Rectal smooth muscle tissue (tissue), 1 donor: Measurements from ENCODE around the gene SLIT1.

Experiments used
- H3K27ac ChIP-seq: one replicate; pipeline ENCODE4 v1.7.0; 2013; ENCODE audit warnings: low read depth, low read length, inconsistent platforms
- H3K27me3 ChIP-seq: one replicate; pipeline ENCODE4 v1.7.0; 2013; ENCODE audit warnings: low read length; ENCODE audit not compliant: control insufficient read depth, insufficient read depth
- H3K36me3 ChIP-seq: one replicate; pipeline ENCODE4 v1.7.0; 2013; ENCODE audit warnings: low read length; ENCODE audit not compliant: control insufficient read depth, insufficient read depth
- H3K4me1 ChIP-seq: one replicate; pipeline ENCODE4 v1.7.0; 2013; ENCODE audit warnings: low read length; ENCODE audit not compliant: control insufficient read depth, insufficient read depth
- H3K4me3 ChIP-seq: one replicate; pipeline ENCODE4 v1.7.0; 2013; ENCODE audit warnings: low read length
- H3K9ac ChIP-seq: one replicate; pipeline ENCODE4 v1.7.0; 2013; ENCODE audit warnings: low read length

SLIT1 gene

GRCh38 chr10:97031459-97031858, 154.3 kb downstream of the SLIT1 start:
- no peaks in the 10 kb centered on the region for H3K36me3 ChIP-seq
- H3K4me3 ChIP-seq: no peak overlapping the region
- no peak overlapping the region for H3K9ac ChIP-seq
- no peaks in the 10 kb centered on the region for H3K4me1 ChIP-seq
- no peak overlapping the region for H3K27ac ChIP-seq
- no peaks in the 10 kb centered on the region for H3K27me3 ChIP-seq

- Histone ChIP-seq H3K4me1 (no peaks in the 10 kb centered on the region), H3K27ac (no peak overlapping the region), H3K36me3 (no peaks in the 10 kb centered on the region), H3K4me3 (no peak overlapping the region), H3K27me3 (no peaks in the 10 kb centered on the region), H3K9ac (no peak overlapping the region)
These were observed 154.9 kb downstream of the SLIT1 start for GRCh38 chr10:97030894-97031293.

- Histone ChIP-seq H3K27ac (no peak overlapping the region), H3K4me1 (peaks cover 1% of the 10 kb centered on the region), H3K9ac (no peak overlapping the region), H3K27me3 (no peaks in the 10 kb centered on the region), H3K4me3 (no peak overlapping the region), H3K36me3 (no peaks in the 10 kb centered on the region)
These were observed 156.5 kb downstream of the SLIT1 start for GRCh38 chr10:97029271-97029670.

GRCh38 chr10:97028832-97029178, 157.0 kb downstream of the SLIT1 start:
- no peak overlapping the region for H3K4me3 ChIP-seq
- H3K9ac ChIP-seq: no peak overlapping the region
- H3K36me3 ChIP-seq: no peaks in the 10 kb centered on the region
- H3K27ac ChIP-seq: no peak overlapping the region
- H3K27me3 ChIP-seq: no peaks in the 10 kb centered on the region
- H3K4me1 ChIP-seq: peaks cover 6% of the 10 kb centered on the region

GRCh38 chr10:97028126-97028831, 157.5 kb downstream of the SLIT1 start:
- no peak overlapping the region for H3K4me3 ChIP-seq
- H3K27me3 ChIP-seq: no peaks in the 10 kb centered on the region
- H3K4me1 ChIP-seq: peaks cover 7% of the 10 kb centered on the region
- no peak overlapping the region for H3K27ac ChIP-seq
- H3K9ac ChIP-seq: no peak overlapping the region
- H3K36me3 ChIP-seq: no peaks in the 10 kb centered on the region

GRCh38 chr10:97025613-97026242, 160.0 kb downstream of the SLIT1 start:
- no peak overlapping the region for H3K4me3 ChIP-seq
- H3K9ac ChIP-seq: no peak overlapping the region
- no peaks in the 10 kb centered on the region for H3K36me3 ChIP-seq
- H3K4me1 ChIP-seq: peaks cover 11% of the 10 kb centered on the region
- H3K27me3 ChIP-seq: no peaks in the 10 kb centered on the region
- no peak overlapping the region for H3K27ac ChIP-seq

- Histone ChIP-seq H3K36me3 (no peaks in the 10 kb centered on the region), H3K4me1 (peaks cover 18% of the 10 kb centered on the region), H3K4me3 (no peak overlapping the region), H3K9ac (no peak overlapping the region), H3K27ac (peak overlapping the region; percentile 40), H3K27me3 (no peaks in the 10 kb centered on the region)
These were observed 161.3 kb downstream of the SLIT1 start for GRCh38 chr10:97024168-97025073.

GRCh38 chr10:97023401-97024167, 162.2 kb downstream of the SLIT1 start:
- Histone ChIP-seq H3K27ac (no peak overlapping the region), H3K36me3 (no peaks in the 10 kb centered on the region), H3K27me3 (no peaks in the 10 kb centered on the region), H3K4me1 (peaks cover 18% of the 10 kb centered on the region), H3K9ac (no peak overlapping the region), H3K4me3 (no peak overlapping the region)

- no peaks in the 10 kb centered on the region for H3K27me3 ChIP-seq
- H3K9ac ChIP-seq: no peak overlapping the region
- H3K4me1 ChIP-seq: peaks cover 18% of the 10 kb centered on the region
- H3K4me3 ChIP-seq: no peak overlapping the region
- H3K27ac ChIP-seq: no peak overlapping the region
- no peaks in the 10 kb centered on the region for H3K36me3 ChIP-seq
These were observed 163.1 kb downstream of the SLIT1 start for GRCh38 chr10:97022616-97023015.

- Histone ChIP-seq H3K4me3 (no peak overlapping the region), H3K27me3 (no peaks in the 10 kb centered on the region)
These were observed 165.0 kb downstream of the SLIT1 start for GRCh38 chr10:97020452-97021400.

GRCh38 chr10:97019213-97019844, 166.4 kb downstream of the SLIT1 start:
- H3K36me3 ChIP-seq: no peaks in the 10 kb centered on the region
- no peak overlapping the region for H3K9ac ChIP-seq
- no peak overlapping the region for H3K4me3 ChIP-seq
- H3K4me1 ChIP-seq: peaks cover 18% of the 10 kb centered on the region
- no peak overlapping the region for H3K27ac ChIP-seq
- no peaks in the 10 kb centered on the region for H3K27me3 ChIP-seq

More at GRCh38 chr10:97020452-97021400, 165.0 kb downstream of the SLIT1 start:
- Histone ChIP-seq H3K9ac (no peak overlapping the region), H3K36me3 (no peaks in the 10 kb centered on the region), H3K27ac (peak overlapping the region; percentile 91), H3K4me1 (peaks cover 18% of the 10 kb centered on the region)
